HG03097 (cell line): ENCODE data around the gene TRIM37.
A peak's percentile ranks its signal among the peaks of the same experiment; 100 is the strongest.
"Not testable (repeated sequence)": the region's sequence is repeated elsewhere in the genome, so short reads cannot be mapped to it uniquely, and the experiment has no call there.

ENCODE experiments used
- ATAC-seq: cut with Tn5 transposase; IDR thresholded peaks from one replicate; pipeline ENCODE4 v1.9.1; 2021; ENCODE audit not compliant: unreplicated experiment, low FRiP score

The TRIM37 gene, protein sequence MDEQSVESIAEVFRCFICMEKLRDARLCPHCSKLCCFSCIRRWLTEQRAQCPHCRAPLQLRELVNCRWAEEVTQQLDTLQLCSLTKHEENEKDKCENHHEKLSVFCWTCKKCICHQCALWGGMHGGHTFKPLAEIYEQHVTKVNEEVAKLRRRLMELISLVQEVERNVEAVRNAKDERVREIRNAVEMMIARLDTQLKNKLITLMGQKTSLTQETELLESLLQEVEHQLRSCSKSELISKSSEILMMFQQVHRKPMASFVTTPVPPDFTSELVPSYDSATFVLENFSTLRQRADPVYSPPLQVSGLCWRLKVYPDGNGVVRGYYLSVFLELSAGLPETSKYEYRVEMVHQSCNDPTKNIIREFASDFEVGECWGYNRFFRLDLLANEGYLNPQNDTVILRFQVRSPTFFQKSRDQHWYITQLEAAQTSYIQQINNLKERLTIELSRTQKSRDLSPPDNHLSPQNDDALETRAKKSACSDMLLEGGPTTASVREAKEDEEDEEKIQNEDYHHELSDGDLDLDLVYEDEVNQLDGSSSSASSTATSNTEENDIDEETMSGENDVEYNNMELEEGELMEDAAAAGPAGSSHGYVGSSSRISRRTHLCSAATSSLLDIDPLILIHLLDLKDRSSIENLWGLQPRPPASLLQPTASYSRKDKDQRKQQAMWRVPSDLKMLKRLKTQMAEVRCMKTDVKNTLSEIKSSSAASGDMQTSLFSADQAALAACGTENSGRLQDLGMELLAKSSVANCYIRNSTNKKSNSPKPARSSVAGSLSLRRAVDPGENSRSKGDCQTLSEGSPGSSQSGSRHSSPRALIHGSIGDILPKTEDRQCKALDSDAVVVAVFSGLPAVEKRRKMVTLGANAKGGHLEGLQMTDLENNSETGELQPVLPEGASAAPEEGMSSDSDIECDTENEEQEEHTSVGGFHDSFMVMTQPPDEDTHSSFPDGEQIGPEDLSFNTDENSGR

DNA sequence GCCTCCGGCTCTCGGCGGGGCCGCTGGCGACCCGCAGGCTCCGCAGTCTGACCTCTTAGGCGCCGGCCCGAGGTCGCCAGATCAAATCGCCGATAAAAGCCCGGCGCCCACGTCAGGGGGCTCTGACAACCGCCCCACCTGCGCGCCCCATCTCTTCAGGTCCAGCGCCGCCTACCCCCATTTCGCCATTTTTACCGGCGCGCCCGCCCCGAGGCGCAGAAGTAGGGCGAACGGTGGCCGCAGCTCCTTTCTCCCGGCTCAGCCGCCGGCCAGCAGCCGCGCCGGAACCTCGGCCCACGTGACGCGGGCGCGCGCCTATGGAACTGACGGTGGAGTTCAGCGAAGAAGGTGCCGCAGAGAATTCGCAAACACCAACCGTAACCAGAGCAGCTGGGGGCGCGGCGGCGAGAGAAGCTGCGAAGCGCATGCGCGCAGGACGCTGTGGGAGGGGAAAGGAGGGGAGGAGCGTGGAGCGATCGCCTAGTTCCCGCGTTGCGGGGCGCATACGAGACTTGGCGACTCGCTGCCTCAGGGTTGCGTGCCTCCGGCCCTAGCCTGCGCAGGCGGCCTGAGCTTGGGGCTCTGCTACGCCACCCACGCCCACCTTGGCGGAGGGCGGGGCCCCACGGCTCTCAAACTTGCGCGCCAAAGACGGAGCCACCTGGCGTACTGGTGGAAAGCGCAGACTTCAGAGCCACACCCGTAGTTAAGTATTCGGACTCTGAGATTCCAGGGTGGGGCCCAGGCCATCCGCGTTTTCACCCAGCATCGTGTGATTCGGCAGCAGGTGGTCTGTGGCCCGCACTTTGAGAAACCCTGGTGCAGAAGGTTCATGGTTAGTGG, at the start of gene TRIM37:
Gene TRIM37 (minus strand): TSS at position 418 of the 843 bp plus-strand sequence. CDS start 419 bp downstream, outside the sequence.
- peak; percentile 94 for ATAC-seq

GRCh38 chr17:59155439-59156177, 48.9 kb upstream of the TRIM37 start, which contains the start of gene PRR11:
Gene PRR11, plus strand, starts transcription at chr17:59155746. Its CDS starts 14,007 bp downstream, at chr17:59169753.
- ATAC-seq, result peak; percentile 85

DNA sequence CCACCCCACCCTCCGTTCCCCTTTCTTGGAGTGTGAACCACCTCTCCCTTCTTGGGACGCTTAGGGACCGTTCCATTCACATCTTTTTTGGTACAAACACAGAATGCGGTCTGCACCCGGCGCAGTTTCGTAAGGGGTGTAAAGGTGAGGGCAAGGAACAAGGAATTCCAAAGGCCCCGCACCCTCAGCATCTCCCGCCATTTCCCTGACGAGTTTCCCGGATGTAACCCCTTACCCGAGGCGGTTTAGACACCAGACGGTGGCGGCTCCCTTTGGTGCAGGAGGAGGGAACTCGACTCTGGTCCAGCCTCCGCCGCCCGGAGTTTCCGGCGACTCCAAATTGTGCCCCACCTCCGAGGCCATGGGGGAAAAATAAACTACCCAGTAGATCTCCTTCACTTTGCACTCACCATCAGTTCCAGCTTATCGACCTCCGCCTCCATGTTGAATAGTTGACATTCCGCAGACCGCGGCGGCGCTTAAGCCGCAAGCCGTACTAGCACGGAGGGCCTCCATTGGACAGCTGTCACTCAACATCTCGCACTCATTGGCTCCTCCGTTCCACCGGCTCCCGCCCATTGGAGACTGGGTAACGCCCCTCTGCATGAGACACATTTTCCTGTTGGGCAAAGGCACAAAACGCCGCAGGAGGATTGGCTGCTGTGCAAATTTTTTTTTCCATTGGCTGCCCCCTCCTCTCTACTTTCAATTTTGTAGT, 48.2 kb upstream of the TRIM37 start, which contains the start of gene SKA2:
Gene SKA2 (minus strand): TSS at position 466 of the 718 bp plus-strand sequence. CDS start 23 bp downstream, at position 443.
- ATAC-seq, result peak; percentile 80

DNA sequence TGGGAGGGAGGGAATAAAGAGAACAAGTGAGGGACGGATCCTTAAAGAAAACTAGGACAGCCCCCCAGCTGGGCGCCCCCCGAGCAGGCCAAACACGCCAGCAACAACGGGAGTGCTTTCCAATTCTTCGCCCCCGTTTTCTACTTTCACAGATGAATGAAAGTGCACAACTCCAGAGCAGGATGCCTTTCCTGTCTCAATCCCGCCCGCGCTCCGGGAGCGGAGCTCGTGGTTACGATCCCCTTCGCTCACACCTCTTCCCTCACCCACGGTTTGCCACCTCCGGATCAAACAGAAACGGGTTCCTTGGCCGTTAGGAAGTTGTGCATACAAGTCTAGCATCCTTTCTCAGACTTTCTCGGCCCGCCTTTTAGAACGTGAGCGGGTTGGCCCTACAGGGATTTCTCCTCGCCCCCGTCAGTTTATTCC, 47.6 kb upstream of the TRIM37 start:
- ATAC-seq, result no peak

DNA sequence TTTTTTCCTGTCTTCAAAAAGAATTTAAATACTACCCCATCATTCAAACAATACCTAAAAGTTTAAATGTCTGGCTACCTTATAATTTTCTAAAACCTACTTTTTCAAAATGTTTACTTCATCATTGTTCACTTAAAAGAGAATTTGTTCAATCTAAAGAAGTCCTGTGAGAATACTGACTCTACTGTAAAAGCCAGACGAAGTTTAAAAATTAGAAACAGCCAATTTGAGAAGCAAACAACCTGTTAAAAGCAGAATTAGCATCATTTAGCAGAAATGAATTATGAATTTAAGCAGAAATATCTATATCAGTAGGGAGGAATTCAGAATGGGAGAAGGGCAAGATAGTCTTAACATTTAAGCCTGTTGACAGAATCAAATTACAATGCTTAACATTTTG, 46.2 kb upstream of the TRIM37 start:
- no peak for ATAC-seq

- no peak for ATAC-seq
Observed at GRCh38 chr17:59151591-59151990, 44.9 kb upstream of the TRIM37 start.

DNA sequence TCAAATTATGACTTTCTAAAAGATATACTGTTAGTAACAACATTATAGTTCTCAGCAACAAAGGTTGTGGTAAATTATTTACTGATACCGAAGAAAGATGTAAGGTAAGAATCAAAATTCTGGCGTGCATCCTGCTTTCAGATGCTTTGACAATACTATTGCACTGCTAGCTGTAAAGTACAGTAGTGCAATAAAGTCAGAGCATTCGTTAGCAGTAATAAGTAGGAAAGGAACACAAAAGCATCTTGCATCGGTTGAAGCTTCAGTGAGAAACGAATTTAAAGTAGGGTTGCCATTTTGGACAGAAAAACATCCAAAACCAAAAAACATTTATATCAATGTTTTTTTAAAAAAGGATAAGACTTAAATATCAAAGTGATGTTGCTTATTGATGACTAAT, 44.3 kb upstream of the TRIM37 start:
- no peak for ATAC-seq

DNA sequence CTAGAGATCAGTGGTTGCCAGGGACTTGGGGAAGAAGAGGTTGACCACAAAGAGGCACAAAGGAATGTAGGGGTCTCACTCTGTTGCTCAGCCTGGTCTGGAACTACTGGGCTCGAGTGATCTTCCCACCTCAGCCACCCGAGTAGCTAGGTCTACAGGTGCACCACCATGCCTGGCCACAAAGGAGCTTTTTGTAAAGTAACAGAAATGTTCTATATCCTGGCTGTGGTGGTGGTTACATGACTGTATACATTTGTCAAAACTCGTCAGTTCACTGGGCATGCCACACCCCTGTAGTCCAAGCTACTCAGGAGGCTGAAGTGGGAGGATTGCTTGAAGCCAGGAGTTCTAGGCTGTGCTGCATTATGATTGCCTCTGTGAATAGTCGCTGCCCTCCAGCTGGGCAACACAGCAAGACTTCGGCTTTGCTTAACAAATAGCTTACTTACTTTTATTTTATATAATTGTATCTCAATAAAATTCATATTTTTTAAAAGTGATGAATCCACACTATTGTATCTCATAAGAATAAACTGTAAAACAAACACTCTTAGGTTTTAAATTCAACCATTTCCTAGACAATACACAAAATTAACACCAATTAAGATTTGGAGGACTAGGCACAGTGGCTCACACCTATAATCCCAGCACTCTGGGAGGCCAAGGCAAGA, 43.3 kb upstream of the TRIM37 start:
- ATAC-seq, result no peak

DNA sequence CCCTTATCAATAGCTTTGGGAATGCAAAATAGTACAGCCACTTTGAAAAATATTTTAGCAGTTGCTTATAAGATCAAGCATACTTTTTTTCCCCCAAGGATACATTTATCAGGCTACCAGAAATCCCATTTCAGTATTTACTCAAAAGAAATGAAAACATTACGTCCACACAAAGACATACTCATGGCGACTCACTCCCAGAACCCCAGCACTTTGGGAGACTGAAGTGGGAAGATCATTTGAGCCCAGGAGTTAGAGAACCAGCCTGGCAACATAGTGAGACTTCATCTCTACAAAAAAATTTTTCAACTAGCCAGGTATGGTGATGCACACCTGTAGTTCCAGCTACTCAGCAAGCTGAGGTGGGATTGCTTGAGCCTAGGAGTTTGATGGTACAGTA, 42.4 kb upstream of the TRIM37 start:
- no peak for ATAC-seq

GRCh38 chr17:59145571-59146096, 39.0 kb upstream of the TRIM37 start:
- ATAC-seq, result no peak

DNA sequence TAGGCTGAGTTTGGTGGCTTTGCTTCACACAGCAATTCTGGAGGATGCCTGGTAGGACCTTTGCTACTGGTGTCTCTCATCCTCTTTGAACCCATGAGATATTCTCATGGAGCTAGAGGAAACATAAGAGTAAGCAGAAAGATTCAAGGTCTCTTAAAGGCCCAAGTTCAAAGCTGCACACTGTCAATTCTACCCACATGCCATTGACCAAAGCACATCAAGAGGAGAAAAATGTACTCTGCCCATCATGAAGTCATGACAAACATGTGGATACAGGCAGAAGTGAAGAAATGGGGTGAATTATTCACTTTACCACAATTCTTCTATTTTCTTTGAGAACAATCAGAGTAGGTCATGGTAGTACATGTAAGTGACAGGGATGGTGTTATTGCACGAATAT, 35.2 kb upstream of the TRIM37 start:
- ATAC-seq, result no peak

- ATAC-seq, result no peak
Observed at GRCh38 chr17:59139939-59140338, 33.3 kb upstream of the TRIM37 start.

- ATAC-seq, result not testable (repeated sequence)
Observed at GRCh38 chr17:59138339-59138738, 31.7 kb upstream of the TRIM37 start.

- ATAC-seq, result no peak
Observed at GRCh38 chr17:59131131-59131530, 24.5 kb upstream of the TRIM37 start.

DNA sequence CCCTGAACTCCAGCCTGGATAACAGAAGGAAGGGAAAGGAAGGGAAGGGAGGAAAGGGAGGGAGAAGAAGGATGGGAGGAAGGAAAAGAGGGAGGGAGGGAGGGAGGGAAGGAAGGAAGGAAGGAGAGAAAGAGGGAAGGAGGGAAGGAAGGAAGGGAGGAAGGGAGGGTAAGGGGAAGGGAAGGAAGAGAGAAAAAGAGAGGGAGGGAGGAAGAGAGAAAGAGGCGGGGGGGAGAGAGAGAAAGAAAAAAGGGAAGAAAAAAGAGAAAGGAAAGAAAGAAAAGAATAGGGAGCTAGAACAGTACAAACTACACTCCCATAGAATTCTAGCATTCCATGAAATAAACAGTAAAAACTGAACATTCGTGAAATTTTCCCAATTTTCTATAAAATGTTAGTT, 23.1 kb upstream of the TRIM37 start:
- ATAC-seq, result no peak

DNA sequence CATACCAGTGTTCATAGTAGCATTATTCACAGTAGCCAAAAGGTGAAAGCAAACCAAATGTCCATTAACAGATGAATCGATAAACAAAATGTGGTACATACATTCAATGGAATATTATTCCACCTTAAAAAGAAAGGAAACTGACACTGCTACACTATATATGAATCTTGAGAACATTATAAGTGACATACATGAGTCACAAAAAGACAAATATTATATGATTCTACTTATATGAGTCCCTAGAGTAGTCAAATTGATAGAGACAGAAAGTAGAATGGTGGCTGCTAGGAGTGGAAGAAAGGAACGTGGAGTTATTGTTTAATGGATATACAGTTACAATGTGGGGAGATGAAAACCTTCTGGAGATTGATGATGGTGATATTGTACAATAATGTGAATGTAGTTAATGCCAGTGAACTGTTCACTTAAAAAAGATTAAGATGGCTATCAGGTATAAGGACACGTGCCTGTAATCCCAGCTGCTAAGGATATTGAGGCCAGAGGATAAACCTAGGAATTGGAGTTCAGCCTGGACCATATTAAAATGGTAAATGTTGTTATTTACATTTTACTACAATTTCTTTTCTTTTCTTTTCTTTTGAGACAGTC, 20.2 kb upstream of the TRIM37 start:
- ATAC-seq, result no peak

DNA sequence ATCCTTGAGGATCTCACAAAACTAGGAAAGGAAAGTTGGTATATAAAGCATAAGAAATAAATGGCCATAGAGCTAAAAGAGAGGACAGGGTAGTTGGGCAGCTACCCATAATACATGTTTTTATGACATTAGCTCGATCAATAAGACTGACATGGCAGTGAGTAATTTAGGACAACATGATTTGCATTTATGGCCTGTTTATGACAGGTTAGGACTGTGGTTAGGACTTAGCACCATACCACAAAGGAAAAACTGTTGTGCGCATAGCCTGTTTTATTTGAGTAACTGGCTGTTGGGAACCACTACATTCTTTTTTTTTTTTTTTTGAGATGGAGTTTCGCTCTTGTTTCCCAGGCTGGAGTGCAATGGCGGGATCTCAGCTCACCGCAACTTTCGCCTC, 18.0 kb upstream of the TRIM37 start:
- ATAC-seq, result no peak
